Smooth muscle cell (in vitro differentiated cells): Measurements from ENCODE around the gene SLC6A20. TPM values are rescaled to one million over a fixed set of nuclear protein-coding genes. Genes with fewer than 3 reads are reported as not detected.
A peak's percentile ranks its signal among the peaks of the same experiment; 100 is the strongest.

Experiments
- DNase-seq: peaks from one replicate; lab custom pipeline; 2025; ENCODE audit not compliant: unreplicated experiment; lab: John Stamatoyannopoulos, UW
- H2AFZ ChIP-seq: fragments of 200-600 bp; sonication (generic); 2 replicates; pipeline ENCODE4 v1.6.0; 2016; ENCODE audit warnings: antibody characterized with exemption, low read depth, mild to moderate bottlenecking
- H3F3A ChIP-seq: fragments of 200-600 bp; sonication (generic); 2 replicates; pipeline ENCODE4 v1.6.0; 2017; ENCODE audit warnings: antibody characterized with exemption, low read depth
- H3K27ac ChIP-seq: fragments of 200-600 bp; sonication (generic); 2 replicates; pipeline ENCODE4 v1.5.1; 2016; ENCODE audit warnings: low read depth, mild to moderate bottlenecking
- H3K27me3 ChIP-seq: fragments of 200-600 bp; sonication (generic); 2 replicates; pipeline ENCODE4 v1.6.1; 2016; ENCODE audit warnings: low read depth, mild to moderate bottlenecking
- H3K36me3 ChIP-seq: fragments of 200-600 bp; sonication (generic); 2 replicates; pipeline ENCODE4 v1.5.1; 2016; ENCODE audit warnings: low read depth
- H3K4me1 ChIP-seq: fragments of 200-600 bp; sonication (generic); 2 replicates; pipeline ENCODE4 v1.5.1; 2016; ENCODE audit warnings: low read depth
- H3K4me2 ChIP-seq: fragments of 200-600 bp; sonication (generic); 2 replicates; pipeline ENCODE4 v1.6.0; 2016; ENCODE audit warnings: mild to moderate bottlenecking
- H3K4me3 ChIP-seq: fragments of 200-600 bp; sonication (generic); 2 replicates; pipeline ENCODE4 v1.5.1; 2016; ENCODE audit warnings: mild to moderate bottlenecking
- H3K79me2 ChIP-seq: fragments of 200-600 bp; sonication (generic); 2 replicates; pipeline ENCODE4 v1.6.0; 2016; ENCODE audit warnings: low read depth, mild to moderate bottlenecking
- H3K9ac ChIP-seq: fragments of 200-600 bp; sonication (generic); 2 replicates; pipeline ENCODE4 v1.6.0; 2016; ENCODE audit warnings: low read depth
- H3K9me3 ChIP-seq: fragments of 200-600 bp; sonication (generic); replicated peaks from 2 replicates; pipeline ENCODE4 v1.5.1; 2016; ENCODE audit warnings: low read depth
- H4K20me1 ChIP-seq: fragments of 200-600 bp; sonication (generic); 2 replicates; pipeline ENCODE4 v1.6.0; 2016; ENCODE audit warnings: low read depth
- WGBS: methylation state at CpG from one replicate; pipeline ENCODE4 v1.1.7; 2016; ENCODE audit warnings: low lambda C conversion rate; 5-methylcytosine and 5-hydroxymethylcytosine counted together
- polyA plus RNA-seq: library from polyadenylated mRNA; unstranded; fragments of >200 nt; fragmentation: Nextera tagmentation; extraction: Ambion mirVana; gene quantifications from 2 replicates; pipeline ENCODE4 v1.2.1, GENCODE V29; 2016
- total RNA-seq: library from RNA; depleted of rRNA; stranded (reverse); fragments of >200 nt; gene quantifications from 2 replicates; pipeline ENCODE4 v1.2.3, GENCODE V29; 2014
- TF ChIP-seq, protein P1 (sequence below): fragments of 200-600 bp; sonication (generic); IDR thresholded peaks from 2 replicates; pipeline ENCODE4 v1.5.1; 2017; ENCODE audit warnings: borderline replicate concordance, mild to moderate bottlenecking, antibody characterized with exemption; ENCODE audit not compliant: insufficient read depth, poor library complexity, severe bottlenecking

SLC6A20 gene
- total and polyA plus RNA-seq, 2 experiments from 2014 or later = 0.10 to 0.49 TPM

DNA sequence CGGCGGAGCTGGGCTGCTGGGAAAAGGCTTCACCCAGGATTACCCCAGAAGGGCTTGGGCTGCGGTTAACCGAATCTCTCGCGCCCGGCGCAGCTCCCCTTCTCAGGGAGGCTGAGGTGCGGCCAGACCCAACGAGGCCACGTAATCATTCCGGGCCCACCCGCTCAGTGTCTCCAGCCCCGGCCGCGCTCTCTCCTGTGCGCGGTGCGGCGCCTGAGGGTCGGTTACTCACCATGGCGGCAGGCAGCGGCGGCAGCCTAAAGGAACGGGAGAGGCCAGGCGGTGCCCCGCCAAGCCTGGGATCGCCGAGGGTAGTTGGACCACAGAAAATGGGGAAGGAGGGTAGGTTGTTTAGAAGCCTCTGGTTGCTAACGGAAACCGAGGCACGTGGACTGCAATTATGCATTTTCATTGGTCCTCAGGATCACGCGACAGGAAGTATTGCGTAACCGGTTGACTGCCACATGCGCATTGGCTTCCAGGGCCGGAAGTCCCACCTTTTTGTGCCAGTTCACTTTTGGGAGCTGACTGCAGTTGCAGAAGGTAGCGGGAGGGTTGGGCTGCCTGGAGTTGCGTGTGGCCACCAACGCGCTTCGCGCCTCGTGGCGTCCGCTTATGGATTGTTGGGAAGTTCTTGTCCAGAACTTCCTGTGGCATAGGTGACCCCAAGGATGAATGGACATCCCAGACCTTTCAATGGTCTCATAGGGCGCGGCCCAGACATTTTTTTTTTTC, 45.6 kb upstream of the SLC6A20 start, which contains the start of gene LZTFL1:
TSS of gene LZTFL1 (minus strand) at position 363 of the 735 bp plus-strand sequence. CDS start at position 235, 128 bp downstream.
- peak within 1 kb of the TSS; percentile 85 for H3K4me3 ChIP-seq
- H3K27ac ChIP-seq = peak within 1 kb of the TSS; percentile 89
- peak within 1 kb of the TSS; percentile 96 for H2AFZ ChIP-seq
- H3K79me2 ChIP-seq = no peaks in the 10 kb centered on the region
- H3K27me3 ChIP-seq = peaks cover 29% of the 10 kb centered on the region
- no peaks in the 10 kb centered on the region for H3K9me3 ChIP-seq
- no peaks in the 10 kb centered on the region for H3F3A ChIP-seq
- peaks cover 6% of the 10 kb centered on the region for H3K4me1 ChIP-seq
- H3K36me3 ChIP-seq = no peaks in the 10 kb centered on the region
- 4% methylated on average over 49 of the region's 49 CpGs for WGBS
- H4K20me1 ChIP-seq = no peaks in the 10 kb centered on the region
- DNase-seq = peak; percentile 57
- TF ChIP-seq, protein P1, sequence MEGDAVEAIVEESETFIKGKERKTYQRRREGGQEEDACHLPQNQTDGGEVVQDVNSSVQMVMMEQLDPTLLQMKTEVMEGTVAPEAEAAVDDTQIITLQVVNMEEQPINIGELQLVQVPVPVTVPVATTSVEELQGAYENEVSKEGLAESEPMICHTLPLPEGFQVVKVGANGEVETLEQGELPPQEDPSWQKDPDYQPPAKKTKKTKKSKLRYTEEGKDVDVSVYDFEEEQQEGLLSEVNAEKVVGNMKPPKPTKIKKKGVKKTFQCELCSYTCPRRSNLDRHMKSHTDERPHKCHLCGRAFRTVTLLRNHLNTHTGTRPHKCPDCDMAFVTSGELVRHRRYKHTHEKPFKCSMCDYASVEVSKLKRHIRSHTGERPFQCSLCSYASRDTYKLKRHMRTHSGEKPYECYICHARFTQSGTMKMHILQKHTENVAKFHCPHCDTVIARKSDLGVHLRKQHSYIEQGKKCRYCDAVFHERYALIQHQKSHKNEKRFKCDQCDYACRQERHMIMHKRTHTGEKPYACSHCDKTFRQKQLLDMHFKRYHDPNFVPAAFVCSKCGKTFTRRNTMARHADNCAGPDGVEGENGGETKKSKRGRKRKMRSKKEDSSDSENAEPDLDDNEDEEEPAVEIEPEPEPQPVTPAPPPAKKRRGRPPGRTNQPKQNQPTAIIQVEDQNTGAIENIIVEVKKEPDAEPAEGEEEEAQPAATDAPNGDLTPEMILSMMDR = no peak
- H3K9ac ChIP-seq = peak within 1 kb of the TSS; percentile 97
- H3K4me2 ChIP-seq = peak within 1 kb of the TSS; percentile 86

DNA sequence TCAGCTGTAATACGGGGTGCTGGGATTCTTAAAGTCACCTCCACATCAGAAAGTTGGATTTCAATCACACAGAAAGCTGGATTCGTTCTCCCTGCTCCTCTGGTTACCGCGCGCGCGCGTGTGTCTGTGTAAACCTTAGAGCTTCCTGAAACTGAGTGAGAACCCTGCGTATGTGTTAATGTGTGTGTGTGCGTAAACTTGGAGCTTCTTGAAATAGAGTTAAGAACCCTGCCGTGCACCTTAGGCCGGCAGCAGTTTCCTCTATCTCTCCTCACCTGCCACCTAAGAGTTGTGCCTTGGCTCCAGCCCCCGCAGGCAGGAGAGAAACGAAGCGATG, 45.1 kb upstream of the SLC6A20 start:
- Histone ChIP-seq H4K20me1 (no peaks in the 10 kb centered on the region), H3K27ac (peak overlapping the region; percentile 89), H2AFZ (peak overlapping the region; percentile 96), H3F3A (no peaks in the 10 kb centered on the region), H3K9ac (peak overlapping the region; percentile 97), H3K79me2 (no peaks in the 10 kb centered on the region), H3K27me3 (peaks cover 24% of the 10 kb centered on the region), H3K36me3 (no peaks in the 10 kb centered on the region), H3K4me1 (peaks cover 6% of the 10 kb centered on the region), H3K9me3 (no peaks in the 10 kb centered on the region), H3K4me2 (peak overlapping the region; percentile 86), H3K4me3 (peak overlapping the region; percentile 85)
- 8% methylated on average over 15 of the region's 15 CpGs for WGBS
- DNase-seq = no peak
- TF ChIP-seq, protein P1 = no peak

DNA sequence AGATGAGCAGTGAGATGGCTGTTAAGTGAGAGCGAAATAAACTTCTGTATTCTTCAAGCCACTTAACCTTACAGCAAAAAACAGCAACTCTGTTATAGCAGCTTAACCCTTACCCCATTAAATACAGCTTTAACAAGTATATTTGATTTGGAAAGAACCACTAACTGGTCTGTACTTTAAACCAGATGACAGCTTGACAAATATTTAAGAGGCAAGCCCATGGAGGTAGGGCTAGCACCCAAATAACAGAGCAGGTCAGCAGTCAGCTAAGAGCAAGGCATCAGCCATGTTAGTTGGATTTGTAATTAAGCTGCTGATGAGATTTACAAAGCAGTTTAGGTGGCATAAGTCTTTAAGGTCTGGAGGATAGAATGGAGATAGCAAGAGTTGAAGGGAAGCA, 42.1 kb upstream of the SLC6A20 start:
- Histone ChIP-seq H3K9me3 (no peaks in the 10 kb centered on the region), H2AFZ (no peak overlapping the region), H3K36me3 (no peaks in the 10 kb centered on the region), H3K4me3 (no peak overlapping the region), H3K4me2 (no peak overlapping the region), H4K20me1 (no peaks in the 10 kb centered on the region), H3F3A (no peaks in the 10 kb centered on the region), H3K9ac (no peak overlapping the region), H3K79me2 (no peaks in the 10 kb centered on the region), H3K27me3 (no peaks in the 10 kb centered on the region), H3K4me1 (peaks cover 6% of the 10 kb centered on the region), H3K27ac (no peak overlapping the region)
- TF ChIP-seq, protein P1 = no peak
- no peak for DNase-seq
- WGBS = 100% methylated on average over 1 of the region's 1 CpG

DNA sequence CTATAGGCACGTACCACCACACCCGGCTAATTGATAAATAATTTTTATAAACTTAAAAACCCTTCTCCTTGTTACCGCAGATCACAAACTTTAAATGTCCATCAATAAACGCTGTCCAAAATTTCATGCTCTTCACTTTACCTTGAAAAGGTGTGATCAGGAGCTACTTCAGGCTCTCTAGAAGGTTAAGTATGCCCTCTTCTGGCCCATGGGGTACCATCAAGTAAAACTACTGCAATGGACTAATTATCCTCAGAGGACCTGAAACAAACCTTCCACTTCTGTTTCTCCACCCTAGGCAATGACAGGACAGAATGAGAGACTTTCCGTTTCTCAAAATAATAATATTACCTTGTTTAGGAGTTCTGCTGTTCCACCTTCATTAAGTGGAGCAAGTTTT, 36.4 kb upstream of the SLC6A20 start:
- Histone ChIP-seq H3K27me3 (no peaks in the 10 kb centered on the region), H3K36me3 (peaks cover 8% of the 10 kb centered on the region), H3F3A (no peaks in the 10 kb centered on the region), H2AFZ (no peak overlapping the region), H3K9ac (no peak overlapping the region), H3K27ac (no peak overlapping the region), H4K20me1 (no peaks in the 10 kb centered on the region), H3K4me3 (no peak overlapping the region), H3K9me3 (no peaks in the 10 kb centered on the region), H3K4me2 (no peak overlapping the region), H3K79me2 (no peaks in the 10 kb centered on the region), H3K4me1 (no peaks in the 10 kb centered on the region)
- TF ChIP-seq, protein P1 = no peak
- WGBS = 96% methylated on average over 5 of the region's 5 CpGs
- DNase-seq = no peak
